ENCODE measurements around the gene MPZL2.

Gene MPZL2

DNA sequence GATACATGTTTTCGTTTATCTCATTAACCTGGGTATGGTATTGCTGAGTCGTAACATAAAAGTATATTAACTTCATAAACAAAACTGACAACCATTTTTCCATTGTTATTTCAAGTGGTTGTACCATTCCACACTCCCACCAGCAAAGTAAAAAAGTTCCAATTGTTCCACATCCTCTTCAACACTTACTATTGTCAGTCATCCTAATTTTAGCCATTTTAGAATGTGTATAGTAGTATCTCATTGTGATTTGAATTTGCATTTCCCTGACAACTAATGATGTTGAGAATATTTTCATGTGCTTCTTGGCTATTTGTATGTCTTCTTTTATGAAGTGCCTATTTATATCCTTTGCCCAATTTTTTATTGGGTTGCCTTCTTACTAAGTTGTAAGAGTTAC is 30.0 kb upstream of the MPZL2 start:
- TF ChIP-seq, protein P1, sequence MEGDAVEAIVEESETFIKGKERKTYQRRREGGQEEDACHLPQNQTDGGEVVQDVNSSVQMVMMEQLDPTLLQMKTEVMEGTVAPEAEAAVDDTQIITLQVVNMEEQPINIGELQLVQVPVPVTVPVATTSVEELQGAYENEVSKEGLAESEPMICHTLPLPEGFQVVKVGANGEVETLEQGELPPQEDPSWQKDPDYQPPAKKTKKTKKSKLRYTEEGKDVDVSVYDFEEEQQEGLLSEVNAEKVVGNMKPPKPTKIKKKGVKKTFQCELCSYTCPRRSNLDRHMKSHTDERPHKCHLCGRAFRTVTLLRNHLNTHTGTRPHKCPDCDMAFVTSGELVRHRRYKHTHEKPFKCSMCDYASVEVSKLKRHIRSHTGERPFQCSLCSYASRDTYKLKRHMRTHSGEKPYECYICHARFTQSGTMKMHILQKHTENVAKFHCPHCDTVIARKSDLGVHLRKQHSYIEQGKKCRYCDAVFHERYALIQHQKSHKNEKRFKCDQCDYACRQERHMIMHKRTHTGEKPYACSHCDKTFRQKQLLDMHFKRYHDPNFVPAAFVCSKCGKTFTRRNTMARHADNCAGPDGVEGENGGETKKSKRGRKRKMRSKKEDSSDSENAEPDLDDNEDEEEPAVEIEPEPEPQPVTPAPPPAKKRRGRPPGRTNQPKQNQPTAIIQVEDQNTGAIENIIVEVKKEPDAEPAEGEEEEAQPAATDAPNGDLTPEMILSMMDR (conservative IDR thresholded peaks at IDR 0.05), result no peak

DNA sequence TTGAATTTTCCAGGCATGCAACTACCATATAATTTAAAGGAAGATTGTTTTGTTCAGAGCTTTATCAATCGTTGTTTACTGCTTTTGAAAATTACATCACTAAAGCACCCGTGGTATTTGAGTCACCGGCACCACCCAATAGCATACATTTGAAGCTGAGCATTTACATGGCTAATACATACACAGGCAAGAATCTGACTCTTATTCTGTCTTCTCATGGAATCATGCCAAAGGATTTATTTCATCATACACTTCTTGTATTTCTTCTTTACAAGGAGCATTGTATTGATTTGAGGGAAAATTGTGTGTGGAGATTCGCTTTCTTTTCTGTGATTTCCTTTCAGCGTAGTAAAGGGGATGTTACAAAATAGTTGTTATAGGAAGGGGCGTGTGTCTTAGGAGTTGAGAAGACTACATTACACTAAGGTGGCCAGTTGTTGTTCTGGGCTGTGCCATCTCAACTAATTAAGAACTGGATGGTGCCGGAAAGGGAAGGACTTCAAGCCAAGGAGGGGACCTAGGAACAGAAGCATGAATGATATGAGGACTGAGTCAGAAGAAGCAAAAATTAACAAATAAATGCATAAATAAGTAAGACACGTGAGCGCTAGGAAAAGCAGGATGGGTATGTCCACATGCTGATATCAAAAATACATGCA is 27.5 kb upstream of the MPZL2 start:
- no peak overlapping the region for H3K27ac ChIP-seq

More for the DNA sequence above, 30.0 kb upstream of the MPZL2 start:
- H3K27ac ChIP-seq, result no peak overlapping the region

DNA sequence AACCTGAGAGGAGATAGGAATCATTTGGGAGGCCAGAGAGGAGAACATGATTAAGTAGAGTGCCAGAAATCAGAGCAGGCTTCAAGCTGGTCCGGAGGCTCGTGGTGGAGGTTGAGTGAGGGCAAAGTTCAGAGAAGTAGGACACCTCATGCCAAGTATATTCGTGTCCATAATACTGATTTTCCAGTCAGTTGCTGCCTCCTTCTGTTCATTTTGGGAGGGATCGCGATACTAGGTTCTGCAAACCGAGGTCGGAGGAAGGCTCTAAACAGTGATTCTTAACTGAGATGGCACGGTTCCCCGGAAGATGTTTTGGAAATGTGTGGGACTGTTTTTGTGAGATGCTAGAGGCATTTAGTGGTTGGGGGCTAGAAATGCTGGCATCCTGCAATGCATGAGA is 26.8 kb upstream of the MPZL2 start:
- H3K27ac ChIP-seq, result no peak overlapping the region
- TF ChIP-seq, protein P1 (conservative IDR thresholded peaks at IDR 0.05), result peak; percentile 74

More for the DNA sequence above, 27.5 kb upstream of the MPZL2 start:
- TF ChIP-seq, protein P1 (conservative IDR thresholded peaks at IDR 0.05), result no peak

DNA sequence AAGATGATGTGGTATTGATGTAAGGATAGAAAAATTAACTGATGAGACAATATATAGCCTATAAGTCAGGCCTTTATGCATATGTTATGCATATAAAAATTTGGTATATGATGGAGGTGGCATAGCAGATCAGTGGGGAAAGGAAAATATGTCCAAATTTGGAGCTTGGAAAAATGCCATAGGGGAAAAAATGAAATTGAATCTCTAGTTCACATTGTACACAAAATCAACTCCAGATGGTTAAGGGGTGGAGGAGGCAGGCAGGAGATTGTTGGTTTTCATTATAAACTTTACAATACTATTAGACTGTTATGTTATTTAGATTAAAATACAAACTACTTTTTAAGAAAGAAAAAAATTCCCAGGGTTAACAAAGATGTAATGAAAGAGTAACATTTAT is 25.3 kb upstream of the MPZL2 start:
- H3K27ac ChIP-seq, result no peak overlapping the region
- TF ChIP-seq, protein P1 (conservative IDR thresholded peaks at IDR 0.05), result no peak

DNA sequence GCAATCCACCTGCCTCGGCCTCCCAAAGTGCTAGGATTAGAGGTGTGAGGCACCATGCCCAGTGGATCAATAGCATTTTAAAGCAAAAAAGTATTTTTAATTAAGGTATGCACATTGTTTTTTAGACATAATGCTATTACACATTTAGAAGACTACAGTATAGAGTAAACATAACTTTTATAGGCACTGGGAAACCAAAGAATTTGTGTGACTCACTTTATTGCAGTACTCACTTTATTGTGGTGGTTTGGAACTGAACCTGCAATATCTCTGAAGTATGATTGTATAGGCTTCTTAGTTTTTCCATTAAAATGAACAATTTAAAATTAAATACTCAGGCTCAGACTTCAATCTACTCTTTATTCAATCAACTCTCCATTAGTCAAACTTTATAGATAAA is 22.9 kb upstream of the MPZL2 start:
- no peak overlapping the region for H3K27ac ChIP-seq
- TF ChIP-seq, protein P1 (conservative IDR thresholded peaks at IDR 0.05), result no peak

DNA sequence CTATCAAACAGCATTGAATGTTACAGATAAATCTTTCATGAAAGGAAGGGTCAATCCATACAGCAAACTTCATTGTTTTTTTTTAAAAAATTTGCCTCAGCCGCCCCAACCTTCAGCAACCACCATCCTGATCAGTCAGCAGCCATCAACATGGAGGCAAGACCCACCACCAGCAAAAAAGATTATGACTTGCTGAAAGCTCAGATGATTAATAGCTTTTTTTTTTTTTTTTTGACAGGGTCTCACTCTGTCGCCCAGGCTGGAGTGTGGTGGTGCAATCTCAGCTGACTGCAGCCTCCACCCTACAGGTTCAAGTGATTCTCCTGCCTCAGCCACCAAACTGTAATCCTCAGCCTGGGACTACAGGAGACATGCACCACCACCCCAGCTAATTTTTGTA is 22.4 kb upstream of the MPZL2 start:
- TF ChIP-seq, protein P1 (conservative IDR thresholded peaks at IDR 0.05), result no peak
- no peak overlapping the region for H3K27ac ChIP-seq

- no peak overlapping the region for H3K27ac ChIP-seq
- TF ChIP-seq, protein P1 (conservative IDR thresholded peaks at IDR 0.05), result no peak
Observed at GRCh38 chr11:118283756-118284350, 19.8 kb upstream of the MPZL2 start.

Data from VCaP (cell line).